IPS DF 4.7 (cell line): Measurements from ENCODE around the gene FBLN5.

Experiments used
- DNase-seq: peaks from one replicate; pipeline ENCODE4 v3.0.0-alpha.2; 2013; ENCODE audit warnings: low spot score; ENCODE audit errors: extremely low read depth

FBLN5 gene

DNA sequence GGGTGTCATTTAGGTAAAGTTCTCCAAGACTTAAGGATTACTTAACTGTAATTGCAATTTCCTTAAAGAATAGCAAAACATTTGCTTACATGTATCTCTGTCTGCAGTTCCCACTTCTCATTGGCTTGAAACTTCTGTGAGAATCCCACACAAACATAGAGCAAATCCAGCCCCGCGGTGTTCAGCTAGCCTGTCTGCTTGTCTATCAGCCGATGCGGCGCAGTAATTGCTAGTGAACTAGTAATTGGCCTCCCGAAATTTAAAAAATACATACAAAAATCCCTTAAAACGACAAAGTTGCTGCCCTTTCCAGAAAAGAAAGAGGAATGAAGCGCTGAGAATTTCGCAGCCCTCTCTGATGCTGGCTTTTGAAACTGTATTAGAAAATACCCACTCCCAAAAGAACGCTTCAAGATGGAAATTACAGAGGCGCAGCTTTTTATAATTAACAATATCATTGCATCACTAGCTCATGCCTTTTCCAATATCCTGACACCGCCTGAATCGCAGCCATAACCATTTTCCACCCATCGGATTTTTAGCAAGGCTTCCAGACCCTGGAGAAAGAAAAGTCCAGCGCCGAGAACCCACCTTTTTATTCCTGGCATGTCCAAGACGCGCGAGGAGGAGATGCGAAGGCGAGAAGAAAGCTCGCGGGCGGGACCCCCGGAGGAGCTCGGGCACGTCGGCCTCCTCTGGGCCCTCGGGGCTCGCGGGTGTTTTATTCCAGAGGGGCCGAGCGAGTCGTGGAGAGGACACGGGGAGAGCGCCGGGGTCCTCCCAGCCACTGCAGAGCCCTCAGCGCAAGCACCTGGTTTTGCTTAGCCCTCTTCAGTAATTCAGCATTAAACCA, 646 bp downstream of the FBLN5 start:
- DNase-seq: no peak

DNA sequence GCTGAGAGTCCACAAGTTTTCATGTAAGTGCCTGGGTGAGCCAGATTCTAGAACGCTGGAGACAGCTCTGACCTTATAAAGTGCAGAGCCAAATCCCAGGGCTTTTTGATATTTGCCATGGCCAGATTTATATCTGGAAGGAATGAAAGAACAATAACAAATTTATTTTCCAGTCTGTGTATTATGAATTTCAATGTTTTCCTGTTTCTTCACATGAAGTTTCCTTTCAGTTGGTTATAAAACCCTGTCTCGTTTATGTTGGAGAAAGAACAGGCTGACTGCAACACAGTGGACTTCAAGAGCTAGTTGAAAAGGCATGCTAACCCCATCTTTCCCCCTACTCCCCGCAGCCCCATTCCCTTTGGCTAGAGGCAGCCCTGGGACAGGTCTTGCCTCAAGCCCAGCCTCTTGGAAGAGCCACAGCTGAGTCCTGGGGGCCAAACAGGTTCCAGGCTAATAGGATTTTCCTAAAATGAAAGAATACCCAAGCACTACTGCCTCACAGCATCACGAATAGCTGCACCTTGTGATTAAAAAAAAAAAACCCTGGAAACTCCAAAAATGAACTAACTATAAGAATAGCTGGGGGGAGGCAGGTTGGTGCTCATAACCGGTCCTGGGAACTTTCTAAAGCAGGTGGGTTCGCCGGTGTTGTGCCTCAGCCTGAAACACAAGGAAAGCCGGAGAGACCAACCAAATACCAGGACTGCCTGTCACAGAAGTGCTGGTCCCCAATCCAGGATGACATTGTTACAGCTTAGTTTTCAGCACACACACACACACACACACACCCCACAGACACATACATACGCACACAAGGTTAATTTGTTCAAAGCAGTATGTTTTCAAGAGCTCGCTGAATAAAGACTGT, 1.5 kb downstream of the FBLN5 start:
- DNase-seq: no peak

DNA sequence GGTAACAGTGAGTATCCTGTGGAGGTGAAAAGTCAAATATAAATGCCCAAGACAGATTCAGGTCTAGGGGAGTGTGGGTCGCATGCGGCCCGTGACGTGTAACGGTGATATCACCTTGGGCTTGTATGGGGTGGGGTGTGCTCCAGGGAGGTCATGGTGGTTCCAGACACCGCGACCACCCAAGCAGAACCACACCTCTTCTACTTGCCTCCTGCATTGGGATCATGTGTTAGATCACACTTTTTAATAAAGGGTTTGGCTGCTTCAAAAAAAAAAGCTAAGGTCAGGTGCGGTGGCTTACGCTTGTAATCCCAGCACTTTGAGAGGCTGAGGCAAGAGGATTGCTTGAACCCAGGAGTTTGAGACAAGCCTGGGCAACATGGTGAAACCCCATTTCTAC, 4.5 kb downstream of the FBLN5 start:
- DNase-seq: no peak

DNA sequence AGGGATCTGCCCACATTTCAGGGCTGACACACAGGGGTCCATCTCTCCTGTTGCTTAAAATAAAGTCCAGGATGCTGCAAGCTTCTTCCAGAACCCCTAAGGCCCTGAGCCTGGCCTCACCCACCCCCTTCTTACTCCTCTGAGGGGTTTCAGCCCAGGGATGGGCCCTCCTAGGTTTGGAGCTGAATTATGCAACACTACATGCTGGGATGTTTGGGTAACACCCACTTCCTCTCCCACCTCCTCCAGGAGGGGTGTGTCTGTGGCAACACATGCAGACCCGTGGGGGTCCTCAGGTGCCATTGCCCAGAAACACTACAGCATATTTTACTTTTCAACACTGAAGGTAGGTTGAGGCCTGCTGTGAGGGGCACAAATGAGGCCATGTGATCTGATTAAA, 5.4 kb downstream of the FBLN5 start:
- DNase-seq: no peak

DNA sequence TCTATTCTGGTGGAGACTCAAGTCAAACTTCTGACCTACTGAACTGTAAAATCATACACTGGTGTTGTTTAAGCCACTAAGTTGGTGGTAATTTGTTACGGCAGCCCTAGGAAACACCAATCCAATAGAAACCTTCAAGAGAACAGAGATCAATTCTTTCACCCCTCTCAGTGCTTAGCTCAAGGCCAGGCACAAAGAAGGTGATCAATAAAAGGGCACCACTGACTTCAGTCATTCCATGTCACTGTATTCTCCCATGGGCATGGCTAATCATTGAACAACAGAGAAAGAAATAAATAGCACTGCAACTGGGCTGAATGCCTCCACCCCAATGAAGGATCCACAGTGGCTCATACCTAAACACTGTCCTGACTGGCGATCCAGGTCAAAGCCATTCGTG, 7.3 kb downstream of the FBLN5 start:
- DNase-seq: no peak

DNA sequence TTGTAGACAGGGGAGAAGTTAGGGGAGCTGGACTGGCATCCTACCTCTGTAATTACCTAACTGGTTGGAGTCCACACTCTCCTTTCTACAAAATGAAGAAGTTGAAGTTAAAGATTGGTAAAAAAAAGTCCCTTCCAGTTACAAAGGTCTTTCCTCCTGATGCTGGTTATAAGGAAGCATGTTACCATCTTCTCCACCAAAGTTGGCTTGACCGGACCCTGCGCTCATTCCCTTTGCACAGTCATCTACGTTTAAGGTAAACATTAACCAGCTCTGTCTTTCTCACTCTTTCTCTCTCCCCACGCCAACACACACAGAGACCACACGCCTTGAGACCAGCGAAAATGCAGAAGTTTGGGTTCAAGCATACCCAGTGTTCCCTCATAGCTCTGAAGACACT, 11.9 kb downstream of the FBLN5 start:
- DNase-seq: no peak

DNA sequence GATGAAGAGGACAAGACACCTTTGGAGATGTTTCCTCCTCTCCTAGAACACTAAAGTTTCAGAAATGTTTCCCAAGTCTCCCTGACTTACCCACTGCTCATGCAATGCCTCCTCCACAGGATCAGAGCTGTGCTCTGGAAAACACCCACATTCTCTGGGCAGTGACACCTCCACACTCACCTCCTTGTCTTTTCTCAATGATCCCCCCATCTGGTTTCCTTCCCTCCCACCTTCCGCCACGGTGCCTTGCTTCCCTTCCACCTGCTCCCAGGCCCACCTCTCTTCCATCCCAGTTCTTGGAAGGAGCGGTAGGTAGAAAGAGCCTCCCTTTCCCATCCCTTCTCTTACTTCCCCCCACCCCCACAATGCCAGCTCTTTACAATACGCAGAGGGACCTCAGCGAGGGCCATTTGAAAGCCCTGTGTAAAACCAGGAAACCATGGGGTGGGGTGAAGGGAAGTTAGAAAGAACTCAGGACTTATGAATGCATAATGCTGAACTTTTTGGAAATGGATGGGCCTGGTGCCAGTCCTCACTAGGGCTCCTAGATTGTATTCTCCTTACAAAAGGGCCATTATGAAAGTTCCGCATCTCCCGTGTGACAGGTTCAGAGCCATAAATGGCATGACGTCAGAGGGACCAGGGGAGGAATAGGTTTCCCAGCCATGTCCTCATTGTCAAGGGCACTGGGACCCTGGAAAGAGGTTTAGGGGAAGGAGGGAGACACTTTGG, 12.8 kb downstream of the FBLN5 start:
- no peak for DNase-seq

DNA sequence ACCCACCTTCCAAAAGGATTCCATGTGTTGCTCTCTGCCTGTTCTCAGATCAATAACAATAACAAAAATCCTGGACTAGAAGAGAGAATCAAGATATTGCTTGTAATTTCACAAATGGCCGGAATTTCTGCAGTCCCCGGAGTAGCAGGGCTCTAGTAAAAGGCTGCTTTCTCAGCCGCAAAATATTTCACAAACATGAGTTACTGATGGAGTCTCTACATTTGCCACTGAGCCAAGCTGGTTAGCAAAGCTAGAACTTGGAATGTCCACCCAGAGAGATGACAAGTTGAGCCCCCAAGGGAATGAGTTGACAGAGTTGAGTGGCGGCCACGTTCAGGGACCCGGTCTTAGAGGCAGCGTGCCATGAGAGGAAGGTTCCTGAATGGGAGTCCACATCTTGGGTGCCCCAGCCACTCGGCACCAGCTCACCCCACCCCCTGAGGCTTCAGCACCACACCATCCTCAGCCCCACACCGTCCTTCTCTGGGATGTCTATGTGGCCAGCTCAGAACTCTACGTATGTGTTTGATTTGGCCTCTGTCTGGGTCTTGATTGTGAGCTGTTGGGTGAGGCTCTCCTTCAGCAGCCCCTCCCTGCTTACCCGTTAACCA, 15.9 kb downstream of the FBLN5 start:
- no peak for DNase-seq

DNA sequence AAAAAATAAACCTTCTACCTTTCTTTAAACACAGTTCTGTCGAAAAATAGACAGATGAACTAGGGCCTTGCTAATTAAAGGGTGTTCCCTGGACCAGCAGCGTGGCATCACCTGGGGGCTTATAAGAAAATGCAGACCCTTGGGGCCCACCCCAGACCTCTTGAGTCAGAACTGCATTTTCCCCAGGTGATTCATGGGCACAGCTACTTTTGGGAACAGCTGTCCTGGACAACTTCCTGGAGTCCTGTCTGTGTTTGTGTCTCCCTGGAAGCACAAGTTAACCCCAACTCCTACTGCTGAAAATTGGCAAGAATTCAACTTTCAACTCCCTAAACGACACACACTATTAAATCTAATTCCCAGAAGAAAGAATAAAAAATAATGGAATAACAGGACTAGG, 17.8 kb downstream of the FBLN5 start:
- no peak for DNase-seq

DNA sequence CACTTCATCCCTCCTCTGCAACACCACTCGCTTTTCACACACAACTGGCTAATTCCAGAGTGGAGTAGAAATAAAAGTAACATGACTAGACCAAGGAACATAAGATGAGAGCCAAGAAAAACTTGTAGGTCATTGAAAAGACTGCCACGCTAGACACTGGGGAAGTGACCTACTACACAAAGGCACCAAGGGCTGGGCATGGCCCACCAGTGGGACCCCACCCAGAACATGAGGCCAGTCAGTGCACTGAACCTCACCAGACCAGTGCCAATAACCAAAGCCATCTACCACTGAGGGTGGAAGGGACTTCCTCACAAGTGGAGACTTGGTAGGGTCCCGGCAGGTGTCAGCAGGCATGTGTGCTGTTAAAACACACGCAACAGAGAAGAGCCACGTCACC, 19.7 kb downstream of the FBLN5 start:
- no peak for DNase-seq

DNA sequence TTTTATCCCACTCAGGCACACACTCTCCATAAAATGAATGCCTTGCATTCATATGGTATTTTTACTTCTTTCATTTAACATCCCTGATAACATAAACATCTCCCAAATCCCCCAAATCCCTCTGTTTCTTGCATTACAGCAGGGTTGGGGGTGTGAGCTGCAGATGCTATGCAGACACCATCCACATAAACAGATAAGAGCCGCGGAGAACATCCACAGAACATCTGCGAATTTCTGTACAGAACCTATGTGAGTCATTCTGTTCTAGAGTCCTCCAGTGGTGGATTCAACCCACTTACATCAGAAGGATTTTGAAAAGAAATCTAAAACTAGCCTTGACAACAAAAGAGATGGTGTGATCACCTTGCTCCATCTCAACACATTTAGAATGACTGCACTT, 20.3 kb downstream of the FBLN5 start:
- DNase-seq: no peak

DNA sequence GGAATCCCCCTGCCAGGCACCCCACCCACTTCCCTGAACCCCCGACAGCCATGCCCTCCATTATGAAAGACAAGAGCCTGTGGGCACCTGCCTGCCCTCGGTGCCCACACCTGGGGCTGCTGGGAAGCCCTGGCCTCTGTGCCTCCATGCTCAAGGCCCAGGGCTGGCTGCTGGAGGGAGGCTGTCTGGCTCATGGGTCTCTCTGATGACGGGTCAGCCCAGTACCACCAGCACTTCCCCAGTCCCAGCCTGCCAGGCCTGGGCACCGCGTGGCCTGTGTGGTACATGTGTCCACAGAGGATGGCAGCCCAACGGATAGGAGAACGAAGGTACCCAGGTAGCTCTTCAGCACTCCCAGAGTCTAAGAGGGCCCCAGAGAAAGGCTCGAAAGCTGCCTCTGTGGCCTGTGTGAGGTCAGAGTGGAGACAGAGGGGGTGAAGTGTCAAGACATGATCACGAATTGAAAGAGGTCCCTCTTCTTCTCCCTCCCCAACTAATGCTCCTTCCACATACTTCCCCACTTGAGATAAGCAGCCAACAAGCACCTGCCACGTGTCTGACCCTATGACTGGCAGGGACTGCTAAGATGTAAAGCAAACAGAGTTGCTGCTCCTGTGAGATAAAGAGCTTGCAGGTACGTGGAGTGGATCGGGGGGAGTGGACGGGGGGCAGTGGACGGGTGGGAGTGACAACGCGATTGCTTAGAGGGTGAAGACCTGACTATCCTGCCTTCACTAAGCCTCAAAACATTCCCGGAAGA, 21.2 kb downstream of the FBLN5 start:
- no peak for DNase-seq

DNA sequence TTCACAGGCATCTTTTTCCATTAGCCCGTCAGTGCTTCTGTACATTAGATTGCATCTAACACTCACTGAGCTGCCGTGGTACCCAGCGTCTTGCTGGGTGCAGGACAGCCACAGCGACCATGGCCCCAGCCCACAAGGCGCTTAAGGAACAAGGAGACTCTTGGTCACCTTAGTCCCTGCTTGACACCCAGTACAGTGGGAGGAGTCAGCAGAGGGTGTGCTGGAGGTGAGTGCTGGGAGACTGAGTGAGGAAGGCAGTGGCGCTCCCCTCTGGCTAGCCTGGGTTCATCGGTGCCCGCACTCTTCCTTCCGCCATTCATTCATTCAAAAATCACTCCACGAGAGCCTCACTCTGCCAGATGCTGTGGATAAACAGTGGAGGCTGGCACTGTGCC, 21.8 kb downstream of the FBLN5 start:
- no peak for DNase-seq

DNA sequence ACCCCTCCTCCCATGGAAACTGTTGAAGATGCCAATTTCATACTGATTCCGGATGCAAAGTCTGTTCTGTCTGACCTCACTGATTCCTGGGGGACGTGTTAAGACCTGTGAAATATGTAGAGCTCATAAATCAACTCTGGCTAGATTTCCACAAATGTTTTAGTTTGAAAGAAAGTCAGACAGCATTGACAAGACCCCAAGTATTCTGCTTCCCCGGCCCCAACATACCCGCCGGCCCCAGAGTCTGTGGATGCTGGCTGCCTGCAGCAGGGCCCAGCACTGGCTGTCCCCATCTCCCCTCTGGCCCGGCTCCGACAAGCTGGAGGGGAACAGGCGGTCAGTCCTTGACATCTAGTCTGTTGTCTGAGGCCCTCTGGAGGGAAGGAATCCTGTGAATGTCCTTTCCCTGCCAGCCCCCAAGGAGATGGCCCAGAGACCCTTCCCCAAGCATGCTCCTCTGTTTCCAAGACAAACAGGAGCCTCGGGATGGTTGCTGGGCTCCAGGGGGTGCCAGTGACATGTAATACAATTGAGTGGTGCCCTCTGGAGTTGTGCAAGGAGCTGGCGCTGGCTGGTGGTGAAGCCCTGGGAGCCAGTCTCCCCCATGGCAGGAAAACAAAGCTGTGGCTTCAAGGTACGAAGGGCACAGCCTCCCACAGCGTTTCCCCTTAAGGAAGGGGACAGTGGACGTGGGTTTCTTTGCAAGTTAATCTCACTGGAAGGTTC, 22.3 kb downstream of the FBLN5 start:
- no peak for DNase-seq

DNA sequence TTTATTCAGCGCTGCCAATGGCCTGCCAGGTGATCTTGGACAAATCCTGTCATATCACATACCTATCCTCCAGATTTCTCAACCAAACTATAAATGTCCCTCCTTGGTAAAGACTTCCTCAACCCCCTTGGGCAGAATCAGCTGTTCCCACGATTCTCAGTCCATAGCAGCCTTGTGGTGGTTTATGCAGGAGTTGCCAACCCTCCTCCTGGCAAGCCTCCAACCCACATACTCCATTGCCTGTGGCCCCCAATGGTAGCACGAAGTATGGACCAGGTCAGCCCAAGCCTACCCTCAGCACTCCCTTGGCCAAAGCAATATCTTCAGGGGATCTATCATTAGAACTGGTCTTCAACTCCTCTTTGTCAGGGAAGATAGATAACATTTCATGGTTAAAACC, 27.0 kb downstream of the FBLN5 start:
- DNase-seq: no peak

DNA sequence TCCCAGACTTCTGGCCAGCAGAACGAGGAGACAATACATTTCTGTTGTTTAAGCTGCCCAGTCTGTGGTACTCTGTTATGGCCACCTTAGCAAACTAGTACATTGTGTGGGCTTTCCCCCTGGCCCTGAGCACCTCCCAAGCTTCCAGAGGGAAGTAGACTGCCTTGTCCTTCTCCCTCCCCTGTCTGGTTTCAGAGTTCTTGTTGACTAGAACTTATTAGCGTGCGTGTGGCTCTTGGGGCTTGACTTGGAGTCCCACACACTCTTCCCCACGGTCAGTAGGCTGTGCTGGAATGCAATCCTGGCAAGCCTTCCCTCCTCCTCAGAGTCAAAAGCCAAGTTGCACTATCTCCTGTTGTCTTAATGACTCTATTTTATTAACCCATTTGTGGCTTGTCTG, 27.7 kb downstream of the FBLN5 start:
- DNase-seq: no peak

DNA sequence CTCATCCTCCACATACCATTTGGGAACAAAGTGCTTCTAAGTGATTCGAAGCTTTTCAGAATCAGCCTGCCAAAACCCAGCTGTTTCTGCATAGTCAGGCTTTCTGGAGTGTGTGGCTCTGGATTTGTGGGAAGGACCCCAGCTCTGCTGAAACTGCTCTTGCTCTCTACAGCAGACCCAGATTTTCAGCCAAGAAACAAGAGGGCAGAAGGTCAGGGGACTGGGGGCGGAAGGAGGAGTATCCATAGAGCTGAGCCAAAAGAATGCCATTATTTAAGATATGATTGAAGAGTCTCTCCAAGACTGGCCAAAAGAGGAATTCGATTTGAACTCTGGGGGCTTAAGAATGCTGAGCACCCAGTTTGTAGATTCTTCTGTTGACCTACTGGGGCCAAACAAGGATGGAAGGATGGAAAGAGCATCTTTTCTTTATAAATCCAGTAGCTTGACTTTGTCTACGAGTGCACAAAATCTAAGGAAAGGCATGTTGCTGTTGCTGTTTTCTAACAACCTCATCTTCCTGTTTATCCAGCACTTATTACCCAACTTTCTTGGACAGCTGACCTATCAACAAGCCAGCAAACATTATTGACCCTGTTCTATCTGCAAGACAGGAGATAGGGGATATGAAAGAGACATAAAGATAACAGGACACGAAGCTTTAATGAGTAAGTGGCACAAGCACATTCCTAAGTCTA, 29.2 kb downstream of the FBLN5 start:
- DNase-seq: no peak

DNA sequence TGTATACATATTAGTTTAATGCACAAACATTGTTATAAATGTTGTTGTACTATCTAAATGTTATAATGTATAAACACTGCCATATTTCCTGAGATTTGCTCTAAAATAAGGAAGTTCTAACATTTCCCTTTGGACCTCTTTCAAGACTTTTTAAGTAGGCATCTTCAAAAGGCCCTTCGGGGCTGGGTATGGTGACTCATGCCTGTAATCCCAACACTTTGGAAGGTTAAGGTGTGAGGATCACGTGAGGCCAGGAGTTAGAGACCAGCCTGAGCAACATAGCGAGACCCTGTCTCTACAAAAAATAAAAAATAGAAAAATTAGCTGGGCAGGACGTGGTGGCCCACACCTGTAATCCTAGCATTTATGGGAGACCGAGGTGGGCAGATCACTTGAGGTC, 35.5 kb downstream of the FBLN5 start:
- no peak for DNase-seq

DNA sequence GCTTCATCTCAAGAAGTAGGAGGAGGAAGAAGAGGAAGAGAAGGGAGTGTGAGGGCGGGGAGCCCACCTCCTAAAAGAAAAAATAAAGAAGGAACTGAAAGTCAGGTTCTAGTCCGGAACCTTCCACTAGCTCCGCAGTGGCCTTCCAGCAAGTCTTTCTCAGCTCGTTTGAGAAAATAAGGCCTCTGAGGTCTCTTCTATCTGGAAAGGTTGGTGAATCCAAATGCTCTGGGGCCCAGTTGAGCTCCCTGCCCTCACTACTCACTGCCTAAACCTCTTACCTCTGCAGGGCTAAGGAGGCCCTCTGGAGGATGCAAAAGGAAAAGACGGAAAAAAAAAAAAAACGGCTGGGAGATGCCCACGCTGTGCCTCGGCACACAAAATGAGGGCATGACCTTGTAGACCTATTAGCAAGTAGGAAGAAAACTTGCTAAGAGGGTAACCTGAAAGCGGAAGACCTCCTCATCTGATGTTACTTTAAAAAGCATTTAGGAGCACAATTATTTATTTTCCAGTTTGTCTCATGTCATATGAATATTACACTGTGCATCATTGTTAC, 35.9 kb downstream of the FBLN5 start:
- no peak for DNase-seq
